Tibial nerve (tissue), 4 donors: ENCODE results near the gene CPS1. TPM values are rescaled to one million over a fixed set of nuclear protein-coding genes. Genes with fewer than 3 reads are reported as not detected.

Experiments used
- DNase-seq, 2 donors: peaks; one replicate each; pipeline ENCODE4 v3.0.0-alpha.2; 2019; ENCODE audit warnings: low spot score in 2 of 2
- H3K27ac ChIP-seq, 4 donors: fragments of 200-600 bp; sonication (generic) in 3 of 4; one replicate each; pipeline ENCODE4 v1.5.1; 2017 to 2019; ENCODE audit warnings: mild to moderate bottlenecking in 1 of 4
- H3K27me3 ChIP-seq, 2 donors: fragments of 200-600 bp; sonication (generic) in 1 of 2; one replicate each; pipeline versions ENCODE4 v1.5.1 to v1.6.0; 2017 to 2019
- H3K36me3 ChIP-seq, 3 donors: fragments of 200-600 bp; sonication (generic); one replicate each; pipeline ENCODE4 v1.5.1; 2018 to 2019
- H3K4me1 ChIP-seq, 4 donors: fragments of 200-600 bp; sonication (generic) in 3 of 4; one replicate each; pipeline ENCODE4 v1.5.1; 2017 to 2019
- H3K4me3 ChIP-seq, 4 donors: fragments of 200-600 bp; sonication (generic) in 3 of 4; one replicate each; pipeline ENCODE4 v1.5.1; 2017 to 2019; ENCODE audit warnings: mild to moderate bottlenecking in 1 of 4, moderate library complexity in 1 of 4
- H3K9me3 ChIP-seq, 4 donors: fragments of 200-600 bp; sonication (generic) in 3 of 4; one replicate each; pipeline ENCODE4 v1.5.1; 2017 to 2019
- CTCF ChIP-seq, 5 experiments: fragments of 200-600 bp in 3 of 5; fragments of 450-650 bp in 2 of 5; sonication (generic) in 3 of 5; IDR thresholded peaks; one replicate each; pipeline ENCODE4 v1.5.1; 2016 to 2019; ENCODE audit warnings: antibody characterized with exemption in 5 of 5, mild to moderate bottlenecking in 3 of 5, moderate library complexity in 2 of 5
- EP300 ChIP-seq, 2 donors: sonication (generic); formaldehyde crosslinking; IDR thresholded peaks; one replicate each; pipeline ENCODE4 v1.6.1; 2017; ENCODE audit warnings: antibody characterized with exemption in 2 of 2, mild to moderate bottlenecking in 1 of 2
- POLR2A ChIP-seq, 2 donors: fragments of 450-650 bp; IDR thresholded peaks; one replicate each; pipeline ENCODE4 v1.6.1; 2017; ENCODE audit warnings: antibody characterized with exemption in 2 of 2, mild to moderate bottlenecking in 2 of 2, moderate library complexity in 2 of 2
- WGBS, 2 donors: methylation state at CpG; one replicate each; pipeline ENCODE4 v1.1.5; 2018; 5-methylcytosine and 5-hydroxymethylcytosine counted together
- total RNA-seq, 4 donors: library from RNA; depleted of rRNA; stranded (reverse); fragments of >200 nt; gene quantifications; one replicate each; pipeline ENCODE4 v1.1.0, GENCODE V29; 2016

The CPS1 gene
- total RNA-seq, 4 donors from 2014 or later, result 5.9 to 15.1 (median 7.7) TPM

GRCh38 chr2:210676067-210676466 lies 119.7 kb downstream of the CPS1 start:
- H3K27me3 ChIP-seq, result no peaks in the 10 kb centered on the region
- WGBS, 2 donors, result 78 to 97% methylated on average over 3 of the region's 3 CpGs
- TF ChIP-seq POLR2A (IDR thresholded peaks at IDR 0.05) (no peak), EP300 (IDR thresholded peaks at IDR 0.05) (no peak), CTCF (IDR thresholded peaks at IDR 0.05) (no peak)
- no peaks in the 10 kb centered on the region for H3K36me3 ChIP-seq
- DNase-seq, result no peak
- no peak overlapping the region for H3K27ac ChIP-seq
- H3K4me1 ChIP-seq, result no peaks in the 10 kb centered on the region
- H3K9me3 ChIP-seq, result no peaks in the 10 kb centered on the region
- H3K4me3 ChIP-seq, result no peak overlapping the region

GRCh38 chr2:210681491-210681890 lies 125.1 kb downstream of the CPS1 start:
- Histone ChIP-seq H3K27me3 (no peaks in the 10 kb centered on the region), H3K4me3 (no peak overlapping the region), H3K4me1 (no peaks in the 10 kb centered on the region), H3K9me3 (no peaks in the 10 kb centered on the region), H3K36me3 (no peaks in the 10 kb centered on the region), H3K27ac (no peak overlapping the region)
- no peak for DNase-seq
- TF ChIP-seq POLR2A (IDR thresholded peaks at IDR 0.05) (no peak), CTCF (IDR thresholded peaks at IDR 0.05) (no peak), EP300 (IDR thresholded peaks at IDR 0.05) (no peak)

GRCh38 chr2:210686401-210686800 lies 130.0 kb downstream of the CPS1 start:
- Histone ChIP-seq H3K27ac (no peak overlapping the region), H3K4me3 (no peak overlapping the region), H3K4me1 (no peaks in the 10 kb centered on the region), H3K27me3 (no peaks in the 10 kb centered on the region), H3K36me3 (no peaks in the 10 kb centered on the region), H3K9me3 (no peaks in the 10 kb centered on the region)
- DNase-seq, result no peak
- TF ChIP-seq EP300 (IDR thresholded peaks at IDR 0.05) (no peak), POLR2A (IDR thresholded peaks at IDR 0.05) (no peak), CTCF (IDR thresholded peaks at IDR 0.05) (no peak)
- 78 to 88% methylated on average over 3 of the region's 3 CpGs for WGBS, 2 donors

GRCh38 chr2:210687786-210688470 lies 131.5 kb downstream of the CPS1 start:
- TF ChIP-seq POLR2A (IDR thresholded peaks at IDR 0.05), result no peak
- TF ChIP-seq CTCF (IDR thresholded peaks at IDR 0.05), result no peak
- TF ChIP-seq EP300 (IDR thresholded peaks at IDR 0.05), result no peak
- Histone ChIP-seq H3K4me1 (no peaks in the 10 kb centered on the region), H3K27ac (no peak overlapping the region), H3K9me3 (no peaks in the 10 kb centered on the region), H3K4me3 (no peak overlapping the region), H3K27me3 (no peaks in the 10 kb centered on the region), H3K36me3 (no peaks in the 10 kb centered on the region)
- whole genome bisulfite sequencing, 2 donors, result 87 to 94% methylated on average over 1 of the region's 1 CpG
- DNase-seq, result no peak

GRCh38 chr2:210707900-210708299 lies 151.5 kb downstream of the CPS1 start:
- Histone ChIP-seq H3K9me3 (no peaks in the 10 kb centered on the region), H3K4me1 (no peaks in the 10 kb centered on the region), H3K27me3 (no peaks in the 10 kb centered on the region), H3K4me3 (no peak overlapping the region), H3K36me3 (no peaks in the 10 kb centered on the region), H3K27ac (no peak overlapping the region)
- DNase-seq, result no peak
- TF ChIP-seq EP300 (IDR thresholded peaks at IDR 0.05) (no peak), POLR2A (IDR thresholded peaks at IDR 0.05) (no peak), CTCF (IDR thresholded peaks at IDR 0.05) (no peak)
- 83 to 92% methylated on average over 2 of the region's 2 CpGs for WGBS, 2 donors
